ENCODE results near the gene TRIM25.

TRIM25 gene

GRCh38 chr17:56894859-56895455, 18.9 kb downstream of the TRIM25 start:
- no peak for DNase-seq (ENCODE audit: low read depth in 2 of 2)

GRCh38 chr17:56893503-56893902, 20.3 kb downstream of the TRIM25 start:
- no peak for DNase-seq (ENCODE audit: low read depth in 2 of 2)

DNA sequence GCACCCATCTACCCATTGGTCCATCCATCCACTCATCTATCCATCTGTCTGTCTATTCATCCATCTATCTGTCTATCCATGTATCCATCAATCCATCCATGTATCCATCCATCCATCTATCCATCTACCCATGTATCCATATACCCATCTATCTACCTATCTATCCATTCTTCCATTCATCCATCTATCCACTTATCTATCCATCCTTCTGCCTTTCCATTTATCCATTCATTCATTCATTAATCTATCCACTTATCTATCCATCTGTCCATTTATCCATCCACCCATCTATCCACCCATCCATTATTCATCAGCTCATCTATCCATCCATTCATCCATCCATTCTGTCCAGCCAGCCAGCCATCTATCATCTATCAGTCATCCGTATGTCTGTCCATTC, 21.5 kb downstream of the TRIM25 start:
- DNase-seq (ENCODE audit: low read depth in 2 of 2): no peak

- peak in 1 of 2 donors; percentile 36 for DNase-seq (ENCODE audit: low read depth in 2 of 2)
Measured at GRCh38 chr17:56891751-56892150, 22.1 kb downstream of the TRIM25 start.

DNA sequence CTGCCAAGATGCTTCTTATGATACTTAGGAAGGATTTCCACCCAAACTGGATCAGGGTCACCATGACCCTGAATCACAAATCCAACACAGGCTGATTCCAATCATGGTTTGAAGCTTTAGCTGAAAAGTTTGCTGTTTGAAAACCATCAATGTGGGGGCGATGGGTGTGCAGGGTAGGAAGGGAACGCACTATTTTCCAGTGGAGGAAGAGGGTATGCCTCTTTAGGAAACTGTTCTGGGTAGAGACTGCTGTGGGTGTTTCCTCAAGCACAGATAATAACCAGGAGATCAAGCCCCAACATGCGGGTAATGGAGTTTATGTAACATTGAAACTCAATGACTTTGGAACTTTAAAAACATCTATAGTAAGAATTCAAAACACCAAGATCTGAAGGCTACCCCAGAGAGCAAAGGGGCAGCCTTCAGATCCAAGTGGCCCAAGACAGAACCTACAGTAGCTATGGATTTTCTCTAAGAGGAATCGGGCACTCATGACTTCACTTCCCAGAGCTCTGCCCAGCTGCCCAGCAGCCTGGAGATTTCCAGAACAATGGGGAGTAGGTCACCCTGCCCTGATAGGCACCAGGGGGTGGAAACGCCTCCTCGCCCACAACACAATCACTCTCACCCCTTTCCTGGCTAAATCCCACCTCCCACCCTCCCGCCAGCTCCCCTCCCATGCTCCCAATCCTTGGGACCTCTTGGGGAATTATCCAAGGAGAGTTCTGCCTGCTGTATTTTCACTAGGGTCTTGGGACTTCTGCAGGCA, 22.8 kb downstream of the TRIM25 start:
- DNase-seq (ENCODE audit: low read depth in 2 of 2): no peak

DNA sequence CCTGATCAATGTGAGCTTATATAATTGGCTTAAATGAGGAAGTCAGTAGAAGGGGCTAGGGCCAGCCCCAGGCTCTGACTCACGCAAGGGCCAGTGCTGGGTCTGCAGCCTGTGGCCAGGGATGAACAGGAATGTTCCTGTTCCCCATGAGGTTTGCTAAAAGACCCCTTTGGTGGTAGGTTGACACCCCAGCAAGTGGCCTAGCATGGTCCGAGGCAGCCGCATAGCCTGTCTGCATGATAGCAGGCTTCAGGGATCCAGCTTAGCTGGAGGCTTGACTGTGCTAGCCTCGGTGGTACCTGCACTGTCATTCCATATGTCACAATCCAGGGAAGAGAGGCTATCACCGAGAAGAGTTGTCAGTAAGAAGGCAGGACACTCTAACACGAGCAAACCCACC, 23.5 kb downstream of the TRIM25 start:
- no peak for DNase-seq (ENCODE audit: low read depth in 2 of 2)

GRCh38 chr17:56887552-56888467, 26.0 kb downstream of the TRIM25 start:
- DNase-seq (ENCODE audit: low read depth in 2 of 2): no peak

DNA sequence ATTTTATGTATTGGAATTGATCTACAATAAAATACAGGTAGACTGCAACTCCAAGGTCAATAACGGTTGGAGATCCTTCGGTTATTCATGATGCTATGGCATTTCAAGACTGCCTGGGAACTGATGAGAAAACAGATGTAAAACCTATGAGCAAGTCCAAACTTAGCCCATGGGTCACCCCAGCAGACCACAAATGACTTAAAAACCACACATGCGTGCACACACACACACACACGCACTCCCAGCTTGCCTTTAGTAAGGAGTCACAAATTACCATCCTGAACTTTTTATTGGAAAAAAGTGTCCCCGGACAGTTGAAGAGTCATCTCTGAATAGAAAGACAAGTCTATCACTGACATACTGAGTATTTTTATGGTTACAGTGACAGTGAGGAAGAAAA, 26.7 kb downstream of the TRIM25 start:
- no peak for DNase-seq (ENCODE audit: low read depth in 2 of 2)

DNA sequence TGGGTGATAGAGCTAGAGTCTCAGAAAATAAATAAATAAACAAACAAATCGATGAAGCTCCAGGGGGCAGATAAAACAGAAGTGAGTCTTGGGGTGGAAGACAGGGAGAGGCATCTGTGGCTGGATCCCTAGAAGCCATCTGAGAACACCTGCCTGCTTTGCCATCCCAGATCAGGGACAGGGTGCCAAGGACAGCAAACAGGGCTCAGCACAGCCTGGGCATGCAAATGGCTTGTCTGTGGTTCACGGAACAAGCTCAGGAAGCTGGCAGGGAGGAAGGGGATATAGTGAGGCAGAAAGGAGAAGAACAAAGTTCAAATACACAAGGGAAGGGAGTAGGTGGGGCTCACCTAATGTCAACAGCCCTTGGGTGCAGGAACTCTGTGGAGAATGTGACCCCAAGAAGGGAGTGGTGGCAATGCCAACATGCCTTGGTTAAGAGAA, 27.5 kb downstream of the TRIM25 start:
- no peak for DNase-seq (ENCODE audit: low read depth in 2 of 2)

GRCh38 chr17:56885312-56885657, 28.6 kb downstream of the TRIM25 start:
- no peak for DNase-seq (ENCODE audit: low read depth in 2 of 2)

GRCh38 chr17:56884483-56885311, 29.2 kb downstream of the TRIM25 start:
- no peak for DNase-seq (ENCODE audit: low read depth in 2 of 2)

DNA sequence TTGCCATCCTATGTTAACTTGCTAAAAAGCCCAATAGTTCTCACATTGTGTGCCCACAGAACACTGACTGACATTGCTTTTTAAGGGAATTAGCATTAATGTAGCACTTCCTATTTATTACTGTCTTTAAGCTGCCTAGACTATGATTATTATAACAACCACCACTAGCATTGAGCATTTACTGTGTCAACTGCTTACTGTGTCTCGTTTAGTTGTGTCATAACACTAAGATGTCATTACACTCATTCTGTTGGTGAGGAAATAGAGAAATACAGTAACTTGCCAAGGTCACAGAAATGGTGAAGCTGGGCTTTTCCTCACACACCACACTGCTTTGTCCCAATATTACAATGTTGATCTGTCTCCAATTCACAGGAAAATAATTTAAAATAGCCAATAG, 30.2 kb downstream of the TRIM25 start:
- DNase-seq (ENCODE audit: low read depth in 2 of 2): no peak

- DNase-seq (ENCODE audit: low read depth in 2 of 2): no peak
Measured at GRCh38 chr17:56881685-56882295, 32.1 kb downstream of the TRIM25 start.

DNA sequence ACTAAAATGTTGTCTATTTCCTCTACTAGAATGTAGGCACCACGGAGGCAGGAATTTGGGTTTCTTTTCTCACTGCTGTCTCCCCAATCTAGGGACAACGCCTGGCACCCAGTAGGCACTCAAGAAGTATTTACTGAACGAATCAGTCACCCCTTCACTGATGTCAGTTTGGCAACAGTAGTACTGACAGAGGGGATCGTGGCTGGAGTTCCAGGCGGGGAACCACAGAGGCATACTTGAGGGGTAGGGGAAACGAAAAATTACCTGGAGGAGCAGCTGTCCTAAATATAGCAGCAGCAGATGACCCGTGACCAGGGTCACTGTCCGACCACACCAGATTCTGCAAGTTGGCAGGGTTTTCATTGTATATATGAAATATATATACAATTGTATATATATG, 33.3 kb downstream of the TRIM25 start:
- DNase-seq (ENCODE audit: low read depth in 2 of 2): no peak

GRCh38 chr17:56880133-56880532, 33.7 kb downstream of the TRIM25 start:
- no peak for DNase-seq (ENCODE audit: low read depth in 2 of 2)

DNA sequence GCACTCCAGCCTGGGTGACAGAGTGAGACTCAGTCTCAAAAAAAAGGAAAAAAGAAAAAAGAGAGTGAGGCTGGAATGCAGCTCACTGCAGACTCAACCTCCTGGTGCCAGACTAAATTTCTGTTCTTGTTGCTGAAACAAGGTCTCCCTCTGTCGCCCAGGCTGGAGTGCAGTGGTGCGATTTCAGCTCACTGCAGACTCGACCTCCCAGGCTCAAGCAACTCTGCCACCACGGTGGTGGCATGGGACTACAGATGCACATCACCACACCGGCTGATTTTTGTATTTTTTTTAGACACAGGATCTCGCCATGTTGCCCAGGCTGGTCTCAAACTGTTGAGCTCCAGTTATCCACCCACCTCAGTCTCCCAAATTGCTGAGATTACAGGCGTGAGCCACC, 34.6 kb downstream of the TRIM25 start:
- DNase-seq (ENCODE audit: low read depth in 2 of 2): no peak

DNA sequence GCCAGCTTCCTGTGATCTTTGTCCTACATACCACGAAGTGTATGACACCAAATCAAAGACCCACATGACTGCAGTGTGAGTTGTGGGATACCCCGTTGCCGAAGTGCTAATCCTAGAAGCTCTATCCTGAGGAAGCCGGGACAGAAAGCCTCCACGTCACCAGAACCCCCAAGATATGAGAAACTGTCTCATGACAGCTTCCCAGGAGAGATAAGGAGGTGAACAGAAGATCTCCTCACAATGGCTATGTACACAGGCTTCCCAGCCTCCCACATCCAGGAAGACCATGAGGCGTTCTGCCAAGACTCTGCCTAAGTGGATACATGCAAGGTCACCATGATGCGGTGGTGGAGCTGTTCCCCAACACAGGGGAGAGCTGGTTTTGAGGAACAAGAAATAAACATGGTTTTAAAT, 37.1 kb downstream of the TRIM25 start:
- DNase-seq (ENCODE audit: low read depth in 2 of 2): no peak

DNA sequence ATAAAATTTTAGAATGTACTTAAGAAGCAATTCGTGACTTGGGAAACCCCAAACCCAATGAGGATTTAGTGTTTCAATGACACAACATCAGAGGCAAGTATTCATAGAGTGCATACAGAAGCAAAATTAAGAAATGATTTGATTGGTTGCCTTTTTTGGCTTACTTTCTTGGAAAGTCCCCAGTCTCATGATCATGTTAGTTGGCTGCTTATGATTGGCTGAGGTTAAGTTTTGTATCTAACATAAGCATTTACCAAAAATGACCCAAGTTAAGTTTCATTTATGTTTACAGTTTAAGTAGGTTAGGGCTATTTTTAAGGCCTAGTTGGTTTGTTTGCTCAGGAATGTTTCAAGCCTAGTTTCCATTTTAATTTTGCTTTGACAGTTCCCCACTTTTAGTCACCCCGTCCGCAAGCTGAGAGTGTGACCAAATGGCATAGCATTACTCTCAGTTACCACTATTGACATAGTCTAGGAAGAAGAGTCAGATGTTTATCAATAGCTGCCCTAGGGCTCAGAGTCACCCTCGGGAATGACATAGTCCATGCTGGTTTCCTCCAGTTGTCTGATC, 43.7 kb downstream of the TRIM25 start:
- DNase-seq (ENCODE audit: low read depth in 2 of 2): no peak

- DNase-seq (ENCODE audit: low read depth in 2 of 2): no peak
Measured at GRCh38 chr17:56868716-56869115, 45.1 kb downstream of the TRIM25 start.

- DNase-seq (ENCODE audit: low read depth in 2 of 2): no peak
Measured at GRCh38 chr17:56867948-56868376, 45.9 kb downstream of the TRIM25 start.

- no peak for DNase-seq (ENCODE audit: low read depth in 2 of 2)
Measured at GRCh38 chr17:56866496-56866895, 47.4 kb downstream of the TRIM25 start.
